ENCODE results near the gene NUP107. TPM values are rescaled to one million over a fixed set of nuclear protein-coding genes. Genes with fewer than 3 reads are reported as not detected.

Gene NUP107
- total RNA-seq, 1 donor from 2014 or later = 22.7 TPM

GRCh38 chr12:68775121-68775630 lies 88.4 kb downstream of the NUP107 start:
- no peak for TF ChIP-seq CTCF (IDR thresholded peaks at IDR 0.05)
- ATAC-seq = no peak
- no peak for DNase-seq
- no peaks in the 10 kb centered on the region for H3K4me1 ChIP-seq
- H3K9me3 ChIP-seq = no peaks in the 10 kb centered on the region
- intact Hi-C loops (cut with DNase I) = no loop called here
- no peak overlapping the region for H3K27ac ChIP-seq
- no peaks in the 10 kb centered on the region for H3K36me3 ChIP-seq
- no peaks in the 10 kb centered on the region for H3K27me3 ChIP-seq
- H3K4me3 ChIP-seq = no peak overlapping the region

- Histone ChIP-seq H3K27ac (no peak overlapping the region), H3K36me3 (no peaks in the 10 kb centered on the region), H3K4me1 (no peaks in the 10 kb centered on the region), H3K9me3 (no peaks in the 10 kb centered on the region), H3K27me3 (no peaks in the 10 kb centered on the region), H3K4me3 (no peak overlapping the region)
- no peak for ATAC-seq
- DNase-seq = no peak
- intact Hi-C loops (cut with DNase I) = no loop called here
- TF ChIP-seq CTCF (IDR thresholded peaks at IDR 0.05) = no peak
These were observed 90.3 kb downstream of the NUP107 start for GRCh38 chr12:68776976-68777610.

DNA sequence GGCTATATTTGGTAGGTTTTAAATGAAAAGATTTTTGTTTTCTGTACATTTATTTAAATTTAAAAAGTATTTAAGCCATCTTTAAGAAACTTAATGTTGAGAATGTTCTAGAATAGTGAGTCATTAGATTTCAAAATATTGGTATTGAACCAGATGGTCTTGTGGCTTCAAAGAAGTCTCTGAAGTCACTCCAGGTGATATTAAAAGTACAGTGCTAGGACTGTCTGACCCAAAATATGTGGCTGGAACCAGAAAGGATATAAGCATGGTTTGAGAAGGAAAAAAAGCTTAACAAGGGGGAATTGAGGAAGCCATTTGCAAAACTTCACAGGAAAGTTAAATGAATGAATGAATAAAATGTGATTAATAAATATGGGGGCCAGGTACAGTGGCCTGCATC lies 92.5 kb downstream of the NUP107 start:
- Histone ChIP-seq H3K4me3 (no peak overlapping the region), H3K36me3 (no peaks in the 10 kb centered on the region), H3K9me3 (no peaks in the 10 kb centered on the region), H3K27ac (no peak overlapping the region), H3K4me1 (no peaks in the 10 kb centered on the region), H3K27me3 (no peaks in the 10 kb centered on the region)
- intact Hi-C loops (cut with DNase I) = no loop called here
- DNase-seq (no peak), ATAC-seq (no peak)
- TF ChIP-seq CTCF (IDR thresholded peaks at IDR 0.05) = no peak

- no peak for DNase-seq
- peak; percentile 11 for ATAC-seq
- TF ChIP-seq CTCF (IDR thresholded peaks at IDR 0.05) = no peak
- intact Hi-C loops (cut with DNase I) = no loop called here
- Histone ChIP-seq H3K4me3 (no peak overlapping the region), H3K27ac (no peak overlapping the region), H3K9me3 (no peaks in the 10 kb centered on the region), H3K27me3 (no peaks in the 10 kb centered on the region), H3K4me1 (peaks cover 1% of the 10 kb centered on the region), H3K36me3 (no peaks in the 10 kb centered on the region)
These were observed 94.0 kb downstream of the NUP107 start for GRCh38 chr12:68780731-68781130.

GRCh38 chr12:68781728-68782127 lies 95.0 kb downstream of the NUP107 start:
- Histone ChIP-seq H3K4me1 (peaks cover 11% of the 10 kb centered on the region), H3K27ac (no peak overlapping the region), H3K9me3 (no peaks in the 10 kb centered on the region), H3K36me3 (no peaks in the 10 kb centered on the region), H3K4me3 (no peak overlapping the region), H3K27me3 (no peaks in the 10 kb centered on the region)
- DNase-seq = no peak
- intact Hi-C loops (cut with DNase I) = no loop called here
- no peak for ATAC-seq
- TF ChIP-seq CTCF (IDR thresholded peaks at IDR 0.05) = no peak

GRCh38 chr12:68784015-68784414 lies 97.2 kb downstream of the NUP107 start:
- TF ChIP-seq CTCF (IDR thresholded peaks at IDR 0.05) = no peak
- Histone ChIP-seq H3K9me3 (no peaks in the 10 kb centered on the region), H3K27ac (peak overlapping the region; percentile 71), H3K27me3 (no peaks in the 10 kb centered on the region), H3K4me3 (no peak overlapping the region), H3K4me1 (peaks cover 15% of the 10 kb centered on the region), H3K36me3 (no peaks in the 10 kb centered on the region)
- ATAC-seq = peak; percentile 87
- DNase-seq = no peak
- intact Hi-C loops (cut with DNase I) = no loop called here
